ENCODE measurements around the gene OBP2A. TPM values are rescaled to one million over a fixed set of nuclear protein-coding genes. Genes with fewer than 3 reads are reported as not detected.

OBP2A gene
- total and polyA plus RNA-seq, 2 of the 8 experiments (the other 6 are each of a cell fraction or from before 2014, with no cell fraction given) = not detected

DNA sequence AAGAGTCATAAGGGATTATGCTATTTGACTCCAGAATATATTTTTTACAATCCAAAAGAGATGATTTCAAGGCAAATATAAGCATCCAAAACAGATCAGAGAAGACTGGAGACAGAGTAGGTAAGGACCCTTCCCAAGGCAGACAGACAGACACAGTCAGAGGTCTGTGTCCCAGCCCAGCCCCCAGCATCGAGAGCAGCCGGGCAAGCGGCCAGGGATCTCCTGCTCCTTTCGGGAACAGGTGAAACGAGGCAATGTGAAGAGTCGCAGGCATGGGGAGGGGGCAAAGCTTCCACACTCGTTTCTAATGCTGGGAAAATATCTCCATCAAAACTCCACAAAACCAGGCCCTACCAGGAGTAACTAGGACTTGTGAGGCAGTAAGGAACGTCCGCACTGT, 21.4 kb downstream of the OBP2A start (continued):
- no peak for TF ChIP-seq JUN (IDR thresholded peaks at IDR 0.05; ENCODE audit: low read depth, low read length)
- no peak for TF ChIP-seq EGR1 (IDR thresholded peaks at IDR 0.05; ENCODE audit: borderline replicate concordance, low read depth, low read length)
- TF ChIP-seq BACH1 (IDR thresholded peaks at IDR 0.05; ENCODE audit: low read length) = no peak
- no peak for TF ChIP-seq RAD21 (IDR thresholded peaks at IDR 0.05 in 1 of 2, conservative IDR thresholded peaks at IDR 0.05 in 1 of 2; ENCODE audit: low read depth in 2 of 2, low read length in 2 of 2)
- TF ChIP-seq NRF1 (IDR thresholded peaks at IDR 0.05; ENCODE audit: low read depth, low read length) = no peak
- TF ChIP-seq SRF (IDR thresholded peaks at IDR 0.05; ENCODE audit: low read depth, low read length) = no peak
- no peak for TF ChIP-seq RNF2 (IDR thresholded peaks at IDR 0.05; ENCODE audit: borderline replicate concordance, low read depth, low read length, missing control alignments, poor library complexity, severe bottlenecking)

Measured in H1 (cell line).